SK-N-SH treated with all-trans-retinoic acid at 6 μM for 48 hours (cell line): ENCODE data around the gene ADAMTSL3.

Source experiments
- ARNTL ChIP-seq: fragments of 450-650 bp; formaldehyde crosslinking; IDR thresholded peaks from 2 replicates; pipeline ENCODE4 v1.5.0; 2020; ENCODE audit warnings: low read depth, mild to moderate bottlenecking, moderate library complexity, borderline replicate concordance
- CSDC2 ChIP-seq: fragments of 250-450 bp; sonication (Bioruptor Pico); IDR thresholded peaks from 2 replicates; pipeline ENCODE4 v1.5.0; 2020; ENCODE audit warnings: mild to moderate bottlenecking, moderate library complexity
- CSRNP3 ChIP-seq: fragments of 250-450 bp; sonication (Bioruptor Pico); IDR thresholded peaks from 2 replicates; pipeline ENCODE4 v1.5.1; 2021; ENCODE audit warnings: mild to moderate bottlenecking, moderate library complexity
- ESRRG ChIP-seq: fragments of 250-450 bp; sonication (Bioruptor Pico); IDR thresholded peaks from 2 replicates; pipeline ENCODE4 v1.6.1; 2021; ENCODE audit warnings: mild to moderate bottlenecking
- PATZ1 ChIP-seq: fragments of 250-450 bp; sonication (Bioruptor Pico); IDR thresholded peaks from 2 replicates; pipeline ENCODE4 v1.8.0; 2020; ENCODE audit warnings: mild to moderate bottlenecking, moderate library complexity, borderline replicate concordance
- SNAI2 ChIP-seq: fragments of 250-450 bp; sonication (Bioruptor Pico); IDR thresholded peaks from 2 replicates; pipeline ENCODE4 v1.5.0; 2020; ENCODE audit warnings: mild to moderate bottlenecking, moderate library complexity
- ZC3H10 ChIP-seq: fragments of 250-450 bp; sonication (Bioruptor Pico); IDR thresholded peaks from 2 replicates; pipeline ENCODE4 v1.5.1; 2021; ENCODE audit warnings: mild to moderate bottlenecking, moderate library complexity
- ZFP3 ChIP-seq: fragments of 250-450 bp; sonication (Bioruptor Pico); IDR thresholded peaks from 2 replicates; pipeline ENCODE4 v1.5.0; 2020; ENCODE audit warnings: mild to moderate bottlenecking, moderate library complexity
- ZFP30 ChIP-seq: fragments of 450-650 bp; formaldehyde crosslinking; IDR thresholded peaks from 2 replicates; pipeline ENCODE4 v1.5.0; 2022; ENCODE audit warnings: mild to moderate bottlenecking, moderate library complexity

- TF ChIP-seq ESRRG (CRISPR knock-in tag) (no peak), ZFP30 (CRISPR knock-in tag) (no peak), SNAI2 (CRISPR knock-in tag) (no peak), ARNTL (CRISPR knock-in tag) (no peak), ZC3H10 (CRISPR knock-in tag) (no peak), CSDC2 (CRISPR knock-in tag) (no peak), PATZ1 (CRISPR knock-in tag) (no peak), ZFP3 (CRISPR knock-in tag) (no peak), CSRNP3 (CRISPR knock-in tag) (no peak)
These were observed 43.8 kb downstream of the ADAMTSL3 start for GRCh38 chr15:83697716-83698115.
